B cell (primary cell): ENCODE results near the gene KNTC1. TPM values are rescaled to one million over a fixed set of nuclear protein-coding genes. Genes with fewer than 3 reads are reported as not detected.

Experiments
- ATAC-seq: fragments of 200-7000 bp; cut with Tn5 transposase; one replicate; pipeline ENCODE4 v1.10.0; 2021; ENCODE audit warnings: low read depth, mild to moderate bottlenecking, moderate number of reproducible peaks, moderate library complexity
- CTCF ChIA-PET: fragments of 350-600 bp; sonication (Branson Sonifier 250); formaldehyde crosslinking; loops from one replicate; lab custom pipeline; 2021; ENCODE audit warnings: antibody characterized with exemption, inconsistent platforms; lab: Charles Lee
- POLR2A ChIA-PET: fragments of 350-600 bp; sonication (Branson Sonifier 250); formaldehyde crosslinking; loops from one replicate; lab custom pipeline; 2021; ENCODE audit warnings: antibody characterized with exemption; lab: Charles Lee
- DNase-seq: peaks from one replicate; pipeline ENCODE4 v3.0.0; 2013
- H2AFZ ChIP-seq: 2 replicates; pipeline ENCODE4 v1.6.1; 2012; ENCODE audit warnings: mild to moderate bottlenecking, low read depth, low read length; ENCODE audit not compliant: insufficient read depth, poor library complexity, severe bottlenecking
- H3K27ac ChIP-seq, 2 donors: 1 replicate in 1 of 2; 2 replicates in 1 of 2; pipeline ENCODE4 v1.5.1; 2012 to 2013; ENCODE audit warnings: low read length in 2 of 2, mild to moderate bottlenecking in 2 of 2, moderate library complexity in 1 of 2
- H3K27me3 ChIP-seq, 4 experiments: fragments of 200-600 bp in 1 of 4; sonication (generic) in 1 of 4; replicated peaks in 1 of 4; 1 replicate in 2 of 4; 2 replicates in 2 of 4; pipeline versions ENCODE4 v1.6.1 to v1.7.0; 2013 to 2016; ENCODE audit warnings: low read length in 3 of 4, mild to moderate bottlenecking in 2 of 4, mixed read lengths in 1 of 4, moderate library complexity in 1 of 4; ENCODE audit not compliant: insufficient read depth in 4 of 4, control insufficient read depth in 3 of 4; ENCODE audit errors: control extremely low read depth in 1 of 4
- H3K36me3 ChIP-seq, 2 experiments: replicated peaks in 1 of 2; 1 replicate in 1 of 2; 2 replicates in 1 of 2; pipeline versions ENCODE4 v1.6.1 to v1.7.1; 2013; ENCODE audit warnings: low read length in 1 of 2; ENCODE audit not compliant: insufficient read depth in 2 of 2, control insufficient read depth in 1 of 2; ENCODE audit errors: control extremely low read depth in 1 of 2, extremely low read depth in 1 of 2
- H3K4me1 ChIP-seq, 2 donors: fragments of 200-600 bp in 1 of 2; sonication (generic) in 1 of 2; 1 replicate in 1 of 2; 2 replicates in 1 of 2; pipeline versions ENCODE4 v1.5.1 to v1.6.1; 2013 to 2017; ENCODE audit warnings: low read length in 2 of 2; ENCODE audit not compliant: control insufficient read depth in 2 of 2, insufficient read depth in 2 of 2
- H3K4me2 ChIP-seq: replicated peaks from 2 replicates; pipeline ENCODE3; 2012; ENCODE audit warnings: mild to moderate bottlenecking, low read depth, low read length; ENCODE audit not compliant: poor library complexity, severe bottlenecking
- H3K4me3 ChIP-seq, 5 experiments: fragments of 200-600 bp in 1 of 5; sonication (generic) in 1 of 5; 1 replicate in 3 of 5; 2 replicates in 2 of 5; pipeline versions ENCODE4 v1.5.1 to v1.7.0; 2011 to 2016; ENCODE audit warnings: low read length in 4 of 5, mild to moderate bottlenecking in 4 of 5, low read depth in 2 of 5, control low read depth in 1 of 5, moderate library complexity in 1 of 5; ENCODE audit not compliant: insufficient read depth in 1 of 5; ENCODE audit errors: control extremely low read depth in 1 of 5, extremely low read depth in 1 of 5
- H3K79me2 ChIP-seq: fragments of 200-600 bp; sonication (generic); one replicate; pipeline ENCODE4 v1.6.0; 2016; ENCODE audit warnings: low read length; ENCODE audit not compliant: control insufficient read depth, insufficient read depth
- H3K9ac ChIP-seq: fragments of 200-600 bp; sonication (generic); 2 replicates; pipeline ENCODE4 v1.6.1; 2017; ENCODE audit warnings: mild to moderate bottlenecking, low read length, moderate library complexity
- H3K9me3 ChIP-seq, 3 donors: one replicate each; pipeline versions ENCODE4 v1.6.1 to v1.7.1; 2013; ENCODE audit warnings: low read length in 2 of 3; ENCODE audit not compliant: control insufficient read depth in 2 of 3, insufficient read depth in 1 of 3; ENCODE audit errors: control extremely low read depth in 1 of 3
- H4K20me1 ChIP-seq: 2 replicates; pipeline ENCODE4 v1.6.0; 2012; ENCODE audit warnings: mild to moderate bottlenecking, low read length; ENCODE audit not compliant: insufficient read depth, control insufficient read depth, poor library complexity, severe bottlenecking
- H3K27ac Mint-ChIP-seq: one replicate; pipeline ENCODE4 v1.8.0; 2021; ENCODE audit warnings: mixed read lengths
- H3K27me3 Mint-ChIP-seq: one replicate; pipeline ENCODE4 v1.8.0; 2021; ENCODE audit warnings: mixed read lengths
- H3K4me1 Mint-ChIP-seq: one replicate; pipeline ENCODE4 v1.8.0; 2021; ENCODE audit warnings: mixed read lengths
- H3K4me3 Mint-ChIP-seq: one replicate; pipeline ENCODE4 v1.8.0; 2021; ENCODE audit warnings: mixed read lengths
- H3K9me3 Mint-ChIP-seq: one replicate; pipeline ENCODE4 v1.8.0; 2022; ENCODE audit warnings: mixed read lengths; ENCODE audit not compliant: insufficient read depth
- CTCF ChIP-seq: fragments of 200-600 bp; IDR thresholded peaks from one replicate; pipeline ENCODE4 v1.8.0; 2022; ENCODE audit warnings: antibody characterized with exemption, mild to moderate bottlenecking
- EZH2 ChIP-seq: IDR thresholded peaks from 2 replicates; pipeline ENCODE4 v1.6.1; 2012; ENCODE audit warnings: borderline replicate concordance, low read depth, mild to moderate bottlenecking, moderate library complexity, low read length; ENCODE audit not compliant: insufficient read depth, poor library complexity, severe bottlenecking
- WGBS: methylation state at CpG from one replicate; pipeline ENCODE4 v1.1.5; 2013; ENCODE audit warnings: missing lambda C conversion rate; ENCODE audit not compliant: insufficient coverage; 5-methylcytosine and 5-hydroxymethylcytosine counted together
- intact Hi-C: fragments of 100-400 bp; cut with micrococcal nuclease; formaldehyde crosslinking; loops from one replicate; pipeline ENCODE4 v1.10.0; 2022
- polyA plus RNA-seq: library from polyadenylated mRNA; depleted of rRNA; stranded (reverse); fragments of >200 nt; gene quantifications from 2 replicates; pipeline ENCODE4 v1.2.3, GENCODE V29; 2012
- total RNA-seq, 2 donors: library from RNA; stranded (reverse); fragments of 120-200 nt in 1 of 2; gene quantifications; 1 replicate in 1 of 2; 2 replicates in 1 of 2; pipeline versions ENCODE4 v1.2.3 to v1.2.4, GENCODE V29; 2013 to 2022

Gene KNTC1
- total and polyA plus RNA-seq, 2 donors (not counting 1 experiment from before 2014, with no cell fraction given): 27.1 to 52.4 TPM

DNA sequence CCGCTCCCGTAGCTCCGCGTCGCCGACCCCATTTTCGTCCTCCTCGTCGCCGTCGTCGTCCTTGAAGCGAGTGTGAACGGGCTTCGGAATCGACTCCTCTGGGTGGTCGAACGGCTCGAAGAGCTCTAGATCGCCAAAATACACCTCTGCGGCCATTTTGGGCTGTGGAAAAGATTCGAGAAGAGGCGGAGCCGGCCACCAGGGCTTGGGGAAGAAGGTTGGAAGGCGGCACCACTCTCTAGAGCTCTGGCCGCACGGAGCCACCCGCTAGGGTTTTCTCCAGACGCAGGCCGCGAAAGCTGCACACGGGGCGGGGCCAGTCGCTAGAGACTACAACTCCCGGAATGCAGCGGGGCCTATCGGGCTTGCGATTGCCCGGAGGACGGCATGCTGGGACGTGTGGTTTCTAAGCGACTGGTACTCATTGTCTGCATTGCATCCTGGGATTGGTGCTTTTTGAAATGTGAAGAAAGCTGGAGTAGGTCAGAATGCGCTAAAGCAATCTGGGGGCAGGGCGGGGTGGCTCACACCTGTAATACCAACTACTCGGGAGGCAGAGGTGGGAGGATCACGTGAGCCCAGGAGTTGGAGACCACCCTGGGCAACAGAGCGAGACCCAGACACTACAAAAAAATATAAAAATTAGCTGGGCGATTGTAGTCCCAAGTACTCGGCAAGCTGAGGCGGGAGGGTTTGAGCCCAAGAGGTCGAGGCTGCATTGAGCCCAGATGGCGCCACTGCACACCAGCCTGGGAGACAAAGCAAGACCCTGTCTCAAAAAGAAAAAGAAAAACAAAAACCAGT lies 26.2 kb upstream of the KNTC1 start, which contains the start of gene ZCCHC8:
Gene ZCCHC8, minus strand, starts transcription at position 248 of the 804 bp plus-strand sequence. Its CDS starts 92 bp downstream, at position 156.
- Mint-ChIP-seq H3K4me1 (peaks cover 36% of the 10 kb centered on the region), H3K27ac (peak within 1 kb of the TSS; percentile 87), H3K9me3 (no peaks in the 10 kb centered on the region), H3K27me3 (no peaks in the 10 kb centered on the region), H3K4me3 (peak within 1 kb of the TSS; percentile 83)
- Histone ChIP-seq H3K79me2 (peaks cover 36% of the 10 kb centered on the region), H3K4me3 (peak within 1 kb of the TSS; percentile 71 to 93 (median 84)), H2AFZ (peak within 1 kb of the TSS; percentile 95), H4K20me1 (no peaks in the 10 kb centered on the region), H3K27me3 (no peaks in the 10 kb centered on the region), H3K36me3 (peaks cover 4 to 30% of the 10 kb centered on the region in 2 experiments), H3K27ac (peak within 1 kb of the TSS; percentile 79 to 93), H3K4me2 (peak within 1 kb of the TSS; percentile 80), H3K4me1 (peaks cover 15 to 30% of the 10 kb centered on the region in 2 donors), H3K9ac (peak within 1 kb of the TSS; percentile 91), H3K9me3 (no peaks in the 10 kb centered on the region)
- TF ChIP-seq CTCF (no peak), EZH2 (no peak)
- ChIA-PET POLR2A (interaction anchor here (0.5 to 4.1 kb wide), 10 partner anchors 9 to 1100 kb away, joined by 3 to 63 read pairs (median 4); partner anchors contain the start of genes CCDC62, DIABLO, KNTC1 and MPHOSPH9), CTCF (interaction anchor here (1.2 to 2.7 kb wide), 6 partner anchors 11 to 699 kb away, joined by 3 to 13 read pairs (median 7); partner anchors contain the start of genes KNTC1 and RSRC2)
- DNase-seq: peak; percentile 97
- WGBS: under 1% methylated on average over 51 of the region's 52 CpGs
- intact Hi-C loops: loop anchor here (1.0 to 10.0 kb wide), 8 partner anchors 26 to 864 kb away; partner anchors contain the start of genes DENR, DIABLO, KNTC1 and MPHOSPH9
- ATAC-seq: peak; percentile 91
